ENCODE data around the gene TTLL11. TPM values are rescaled to one million over a fixed set of nuclear protein-coding genes. Genes with fewer than 3 reads are reported as not detected.

Gene TTLL11
- total RNA-seq, 6 experiments from 2014 or later = 6.9 to 10.2 (median 8.3) TPM

DNA sequence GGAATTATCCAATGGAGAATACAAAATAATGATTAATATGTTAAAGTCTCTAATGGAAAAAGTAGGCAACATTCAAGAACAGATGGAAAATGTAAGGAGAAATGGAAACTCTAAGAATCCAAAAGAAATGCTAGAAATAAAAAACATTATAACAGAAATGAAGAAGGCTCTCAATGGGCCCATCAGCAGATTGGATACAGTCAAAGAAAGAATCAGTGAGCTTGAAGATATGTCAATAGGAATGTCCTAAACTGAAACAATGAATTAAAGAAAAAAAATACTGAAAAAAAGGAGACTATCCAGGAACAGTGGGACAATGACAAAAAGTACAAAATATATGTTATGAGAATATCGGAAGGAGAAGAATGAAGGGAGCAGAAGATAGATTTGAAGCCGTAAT, 248.5 kb downstream of the TTLL11 start:
- TF ChIP-seq, protein P1, sequence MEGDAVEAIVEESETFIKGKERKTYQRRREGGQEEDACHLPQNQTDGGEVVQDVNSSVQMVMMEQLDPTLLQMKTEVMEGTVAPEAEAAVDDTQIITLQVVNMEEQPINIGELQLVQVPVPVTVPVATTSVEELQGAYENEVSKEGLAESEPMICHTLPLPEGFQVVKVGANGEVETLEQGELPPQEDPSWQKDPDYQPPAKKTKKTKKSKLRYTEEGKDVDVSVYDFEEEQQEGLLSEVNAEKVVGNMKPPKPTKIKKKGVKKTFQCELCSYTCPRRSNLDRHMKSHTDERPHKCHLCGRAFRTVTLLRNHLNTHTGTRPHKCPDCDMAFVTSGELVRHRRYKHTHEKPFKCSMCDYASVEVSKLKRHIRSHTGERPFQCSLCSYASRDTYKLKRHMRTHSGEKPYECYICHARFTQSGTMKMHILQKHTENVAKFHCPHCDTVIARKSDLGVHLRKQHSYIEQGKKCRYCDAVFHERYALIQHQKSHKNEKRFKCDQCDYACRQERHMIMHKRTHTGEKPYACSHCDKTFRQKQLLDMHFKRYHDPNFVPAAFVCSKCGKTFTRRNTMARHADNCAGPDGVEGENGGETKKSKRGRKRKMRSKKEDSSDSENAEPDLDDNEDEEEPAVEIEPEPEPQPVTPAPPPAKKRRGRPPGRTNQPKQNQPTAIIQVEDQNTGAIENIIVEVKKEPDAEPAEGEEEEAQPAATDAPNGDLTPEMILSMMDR (IDR thresholded peaks at IDR 0.05) = no peak
- DNase-seq = no peak
- Mint-ChIP-seq H3K9me3 (peaks cover 15% of the 10 kb centered on the region), H3K36me3 (ENCODE audit: low read depth) (peaks cover 19% of the 10 kb centered on the region), H3K4me3 (no peak overlapping the region), H3K4me1 (ENCODE audit: low read depth) (peaks cover 33% of the 10 kb centered on the region), H3K27ac (peak overlapping the region; percentile 51; the same call in 1 of the 2 replicates), H3K27me3 (ENCODE audit: insufficient read depth) (no peaks in the 10 kb centered on the region; the same call in 1 of the 2 replicates)

DNA sequence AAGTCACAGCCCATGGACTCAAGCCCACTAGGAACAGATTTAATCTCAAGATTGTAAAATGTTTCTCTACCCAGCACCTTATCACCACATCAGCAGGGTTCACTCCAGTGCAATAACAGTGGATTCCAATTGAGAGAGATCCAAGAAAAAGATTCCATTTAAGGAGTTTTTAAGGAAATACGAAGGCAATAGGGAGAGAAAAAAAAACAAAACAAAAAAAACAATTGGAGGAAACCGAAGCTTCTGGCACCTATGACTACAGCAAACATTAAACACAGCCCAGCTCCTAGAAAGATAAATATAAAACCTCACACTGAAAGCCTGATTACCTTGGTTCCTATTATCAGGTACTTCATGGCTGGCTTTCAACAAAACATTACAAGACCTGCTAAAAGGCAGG, 249.0 kb downstream of the TTLL11 start:
- no peaks in the 10 kb centered on the region; the same call in 1 of the 2 replicates for H3K27me3 Mint-ChIP-seq (ENCODE audit: insufficient read depth)
- H3K4me1 Mint-ChIP-seq (ENCODE audit: low read depth) = peaks cover 33% of the 10 kb centered on the region
- H3K9me3 Mint-ChIP-seq = peaks cover 10% of the 10 kb centered on the region
- H3K36me3 Mint-ChIP-seq (ENCODE audit: low read depth) = peaks cover 15% of the 10 kb centered on the region
- peak overlapping the region; percentile 29 for H3K4me3 Mint-ChIP-seq
- TF ChIP-seq, protein P1 (IDR thresholded peaks at IDR 0.05) = no peak
- peak; percentile 27 for DNase-seq
- peak overlapping the region; percentile 51 for H3K27ac Mint-ChIP-seq

DNA sequence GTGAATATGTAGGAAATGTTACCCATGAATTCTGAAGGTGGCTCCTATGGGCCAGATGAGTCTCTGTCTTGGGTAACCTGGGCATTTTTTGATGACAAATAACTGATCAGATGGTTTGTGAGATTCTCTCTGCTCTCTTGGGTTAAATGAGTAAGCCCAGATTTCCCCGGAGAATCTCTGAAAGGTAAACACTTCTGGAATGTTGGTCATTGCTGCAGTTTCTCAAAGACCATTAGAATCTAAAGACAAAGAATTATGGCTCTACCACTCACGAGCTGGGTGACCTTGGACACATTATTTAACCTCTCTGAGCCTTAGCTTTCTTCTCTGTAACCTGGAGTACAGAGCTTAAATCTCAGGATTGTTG, 250.5 kb downstream of the TTLL11 start:
- TF ChIP-seq, protein P1 (IDR thresholded peaks at IDR 0.05) = no peak
- H3K27ac Mint-ChIP-seq = peak overlapping the region; percentile 85
- H3K4me1 Mint-ChIP-seq (ENCODE audit: low read depth) = peaks cover 33% of the 10 kb centered on the region
- H3K27me3 Mint-ChIP-seq (ENCODE audit: insufficient read depth) = no peaks in the 10 kb centered on the region
- peak; percentile 71 for DNase-seq
- H3K36me3 Mint-ChIP-seq (ENCODE audit: low read depth) = peaks cover 9% of the 10 kb centered on the region; the same call in 1 of the 2 replicates
- no peaks in the 10 kb centered on the region for H3K9me3 Mint-ChIP-seq
- H3K4me3 Mint-ChIP-seq = no peak overlapping the region

DNA sequence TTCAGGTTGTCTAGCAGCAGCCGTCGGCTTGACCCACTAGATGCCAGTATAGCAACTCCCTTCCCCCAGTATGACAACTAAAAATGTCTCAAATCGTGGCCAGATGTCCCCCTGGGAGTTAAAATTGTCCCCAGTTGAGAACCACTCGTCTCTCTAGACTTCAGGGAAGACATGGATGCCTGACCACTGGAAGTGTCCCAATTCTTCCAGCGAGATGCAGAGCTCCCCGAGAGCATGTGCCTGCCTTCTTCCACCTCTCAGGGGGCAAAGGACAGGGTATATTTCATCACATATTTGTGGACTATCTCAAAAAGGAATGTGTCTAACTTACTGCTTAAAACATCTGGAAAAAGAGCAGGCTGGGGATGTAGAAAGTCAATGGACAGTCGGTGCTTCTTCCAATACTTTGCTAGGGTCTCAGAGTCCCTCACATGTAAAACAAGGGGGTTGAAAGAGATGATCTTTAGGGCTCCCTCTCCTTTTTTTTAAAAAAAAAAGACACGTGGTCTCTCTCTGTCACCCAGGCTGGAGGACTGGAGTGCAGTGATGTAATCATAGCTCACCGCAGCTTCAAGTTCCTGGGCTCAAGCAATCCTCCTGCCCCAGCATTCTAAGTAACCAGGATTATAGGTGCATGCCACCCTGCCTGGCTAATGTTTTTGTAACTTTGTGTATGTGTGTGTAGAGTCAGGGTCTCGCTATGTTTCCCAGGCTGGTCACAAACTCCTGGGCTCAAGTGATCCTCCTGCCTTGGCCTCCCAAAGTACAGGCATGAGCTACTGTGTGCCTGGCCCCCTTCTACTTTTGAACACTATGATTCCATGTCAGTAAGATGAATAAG, 251.1 kb downstream of the TTLL11 start:
- peak overlapping the region; percentile 85 for H3K27ac Mint-ChIP-seq
- peaks cover 9% of the 10 kb centered on the region; the same call in 1 of the 2 replicates for H3K36me3 Mint-ChIP-seq (ENCODE audit: low read depth)
- H3K4me3 Mint-ChIP-seq = 0 out of 2 replicates have a peak overlapping the region, but pooled peaks have one; percentile 8
- DNase-seq = peak; percentile 44
- TF ChIP-seq, protein P1 (IDR thresholded peaks at IDR 0.05) = no peak
- H3K4me1 Mint-ChIP-seq (ENCODE audit: low read depth) = peaks cover 33% of the 10 kb centered on the region
- H3K9me3 Mint-ChIP-seq = no peaks in the 10 kb centered on the region
- no peaks in the 10 kb centered on the region for H3K27me3 Mint-ChIP-seq (ENCODE audit: insufficient read depth)

DNA sequence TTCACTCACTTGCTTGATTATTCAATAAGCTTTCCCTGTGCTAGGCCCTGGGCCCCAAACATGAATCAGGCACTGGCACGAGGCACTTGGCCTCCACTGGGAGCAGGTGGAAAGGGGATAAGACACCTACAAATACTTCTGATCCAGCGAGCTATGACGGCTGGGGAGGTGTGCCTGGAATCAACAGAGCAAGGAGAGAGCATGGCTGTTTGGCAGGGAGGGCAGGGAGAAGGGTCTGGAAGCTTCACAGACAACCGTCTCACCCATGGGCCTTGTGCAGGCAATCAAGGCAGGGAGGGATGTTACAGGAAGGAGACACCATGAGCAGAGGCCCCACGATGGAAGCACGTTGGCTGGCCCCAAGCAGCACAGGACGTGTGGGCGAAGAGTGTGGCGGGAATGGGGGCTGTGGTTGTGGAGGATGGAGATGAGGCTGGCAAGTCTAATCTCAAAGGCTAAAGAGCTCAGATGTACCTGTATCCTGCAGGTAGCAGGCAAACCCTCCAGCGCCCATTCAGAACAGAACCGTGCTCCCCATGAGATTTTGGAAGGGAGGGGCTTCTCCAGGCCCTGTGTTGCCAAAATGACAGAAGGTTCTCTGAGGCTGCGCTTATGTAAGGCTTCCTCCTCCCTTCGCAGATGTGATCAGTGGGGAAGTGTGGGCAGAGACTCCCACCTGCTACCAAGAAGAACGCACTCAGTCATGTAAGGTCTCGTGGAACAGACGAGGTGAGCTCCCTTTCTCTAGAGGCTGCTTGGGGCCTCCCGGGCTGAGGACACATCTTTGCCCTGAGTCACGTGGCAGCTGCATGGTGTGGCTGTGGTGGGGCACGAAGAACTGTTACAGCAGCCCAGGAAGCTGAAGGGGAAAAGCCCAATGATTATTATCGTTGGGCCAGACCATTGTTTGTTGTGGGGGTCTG, 252.0 kb downstream of the TTLL11 start:
- Mint-ChIP-seq H3K27ac (peak overlapping the region; percentile 85; the same call in 1 of the 2 replicates), H3K36me3 (ENCODE audit: low read depth) (peaks cover 9% of the 10 kb centered on the region; the same call in 1 of the 2 replicates), H3K27me3 (ENCODE audit: insufficient read depth) (no peaks in the 10 kb centered on the region), H3K9me3 (no peaks in the 10 kb centered on the region), H3K4me1 (ENCODE audit: low read depth) (peaks cover 33% of the 10 kb centered on the region), H3K4me3 (no peak overlapping the region)
- TF ChIP-seq, protein P1 (IDR thresholded peaks at IDR 0.05) = no peak
- no peak for DNase-seq
